GM19238 (cell line): ENCODE results near the gene PRKAB2.
"Not testable (repeated sequence)": the region's sequence is repeated elsewhere in the genome, so short reads cannot be mapped to it uniquely, and the experiment has no call there.

Experiments used
- DNase-seq: peaks from one replicate; pipeline ENCODE4 v3.0.0; 2011; ENCODE audit warnings: low spot score; ENCODE audit not compliant: insufficient read length

The PRKAB2 gene

GRCh38 chr1:147110434-147110833 is 61.8 kb downstream of the PRKAB2 start:
- no peak for DNase-seq

- no peak for DNase-seq
These were observed 62.5 kb downstream of the PRKAB2 start for GRCh38 chr1:147109762-147110161.

- DNase-seq = no peak
These were observed 63.2 kb downstream of the PRKAB2 start for GRCh38 chr1:147109041-147109440.

GRCh38 chr1:147106407-147106881 is 65.8 kb downstream of the PRKAB2 start:
- not testable (repeated sequence) for DNase-seq

GRCh38 chr1:147105909-147106308 is 66.4 kb downstream of the PRKAB2 start:
- DNase-seq = no peak
